HL-60 (cell line): Measurements from ENCODE around the gene PTPN3.

ENCODE experiments used
- DNase-seq, 2 experiments: peaks; one replicate each; pipeline ENCODE4 v3.0.0-alpha.2; 2010 to 2020; ENCODE audit warnings: low read depth in 1 of 2, low spot score in 1 of 2
- H3K27ac ChIP-seq: fragments of 250-450 bp; sonication (Bioruptor Pico); replicated peaks from 2 replicates; pipeline ENCODE4 v1.5.1; 2020; ENCODE audit warnings: mild to moderate bottlenecking, moderate library complexity
- H3K27me3 ChIP-seq: fragments of 250-450 bp; sonication (Bioruptor Pico); 2 replicates; pipeline ENCODE4 v1.5.1; 2021; ENCODE audit warnings: mild to moderate bottlenecking, moderate library complexity; ENCODE audit not compliant: insufficient read depth, poor library complexity, severe bottlenecking
- H3K4me3 ChIP-seq: replicated peaks from 2 replicates; pipeline ENCODE4 v1.5.1; 2011; ENCODE audit warnings: mild to moderate bottlenecking, control low read depth, low read length; ENCODE audit not compliant: insufficient read depth
- CTCF ChIP-seq: IDR thresholded peaks from one replicate; pipeline ENCODE4 v1.5.1; 2011; ENCODE audit warnings: low read length, control low read depth, inconsistent platforms; ENCODE audit not compliant: insufficient read depth
- GABPA ChIP-seq: IDR thresholded peaks from 2 replicates; pipeline ENCODE4 v1.6.1; 2012; ENCODE audit warnings: low read depth
- POLR2AphosphoS5 ChIP-seq: IDR thresholded peaks from 2 replicates; pipeline ENCODE4 v1.6.1; 2012; ENCODE audit warnings: low read depth
- SPI1 ChIP-seq: IDR thresholded peaks from 2 replicates; pipeline ENCODE4 v1.6.1; 2012; ENCODE audit warnings: low read depth, mild to moderate bottlenecking, borderline replicate concordance
- TF ChIP-seq, protein P1 (sequence below): IDR thresholded peaks from 2 replicates; pipeline ENCODE4 v1.6.1; 2012; ENCODE audit warnings: low read depth; ENCODE audit not compliant: insufficient replicate concordance

PTPN3 gene

GRCh38 chr9:109452761-109453160 is 45.3 kb downstream of the PTPN3 start:
- DNase-seq: no peak
- Histone ChIP-seq H3K27ac (no peak overlapping the region), H3K4me3 (no peak overlapping the region), H3K27me3 (peaks cover 8% of the 10 kb centered on the region)
- no peak for TF ChIP-seq POLR2AphosphoS5
- TF ChIP-seq SPI1: no peak
- TF ChIP-seq, protein P1, sequence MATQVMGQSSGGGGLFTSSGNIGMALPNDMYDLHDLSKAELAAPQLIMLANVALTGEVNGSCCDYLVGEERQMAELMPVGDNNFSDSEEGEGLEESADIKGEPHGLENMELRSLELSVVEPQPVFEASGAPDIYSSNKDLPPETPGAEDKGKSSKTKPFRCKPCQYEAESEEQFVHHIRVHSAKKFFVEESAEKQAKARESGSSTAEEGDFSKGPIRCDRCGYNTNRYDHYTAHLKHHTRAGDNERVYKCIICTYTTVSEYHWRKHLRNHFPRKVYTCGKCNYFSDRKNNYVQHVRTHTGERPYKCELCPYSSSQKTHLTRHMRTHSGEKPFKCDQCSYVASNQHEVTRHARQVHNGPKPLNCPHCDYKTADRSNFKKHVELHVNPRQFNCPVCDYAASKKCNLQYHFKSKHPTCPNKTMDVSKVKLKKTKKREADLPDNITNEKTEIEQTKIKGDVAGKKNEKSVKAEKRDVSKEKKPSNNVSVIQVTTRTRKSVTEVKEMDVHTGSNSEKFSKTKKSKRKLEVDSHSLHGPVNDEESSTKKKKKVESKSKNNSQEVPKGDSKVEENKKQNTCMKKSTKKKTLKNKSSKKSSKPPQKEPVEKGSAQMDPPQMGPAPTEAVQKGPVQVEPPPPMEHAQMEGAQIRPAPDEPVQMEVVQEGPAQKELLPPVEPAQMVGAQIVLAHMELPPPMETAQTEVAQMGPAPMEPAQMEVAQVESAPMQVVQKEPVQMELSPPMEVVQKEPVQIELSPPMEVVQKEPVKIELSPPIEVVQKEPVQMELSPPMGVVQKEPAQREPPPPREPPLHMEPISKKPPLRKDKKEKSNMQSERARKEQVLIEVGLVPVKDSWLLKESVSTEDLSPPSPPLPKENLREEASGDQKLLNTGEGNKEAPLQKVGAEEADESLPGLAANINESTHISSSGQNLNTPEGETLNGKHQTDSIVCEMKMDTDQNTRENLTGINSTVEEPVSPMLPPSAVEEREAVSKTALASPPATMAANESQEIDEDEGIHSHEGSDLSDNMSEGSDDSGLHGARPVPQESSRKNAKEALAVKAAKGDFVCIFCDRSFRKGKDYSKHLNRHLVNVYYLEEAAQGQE: no peak
- no peak for TF ChIP-seq GABPA
- no peak for TF ChIP-seq CTCF

GRCh38 chr9:109451311-109452025 is 46.6 kb downstream of the PTPN3 start:
- Histone ChIP-seq H3K27me3 (peaks cover 8% of the 10 kb centered on the region), H3K4me3 (no peak overlapping the region), H3K27ac (no peak overlapping the region)
- no peak for TF ChIP-seq SPI1
- TF ChIP-seq GABPA: no peak
- TF ChIP-seq, protein P1: no peak
- TF ChIP-seq CTCF: no peak
- no peak for TF ChIP-seq POLR2AphosphoS5
- no peak for DNase-seq

DNA sequence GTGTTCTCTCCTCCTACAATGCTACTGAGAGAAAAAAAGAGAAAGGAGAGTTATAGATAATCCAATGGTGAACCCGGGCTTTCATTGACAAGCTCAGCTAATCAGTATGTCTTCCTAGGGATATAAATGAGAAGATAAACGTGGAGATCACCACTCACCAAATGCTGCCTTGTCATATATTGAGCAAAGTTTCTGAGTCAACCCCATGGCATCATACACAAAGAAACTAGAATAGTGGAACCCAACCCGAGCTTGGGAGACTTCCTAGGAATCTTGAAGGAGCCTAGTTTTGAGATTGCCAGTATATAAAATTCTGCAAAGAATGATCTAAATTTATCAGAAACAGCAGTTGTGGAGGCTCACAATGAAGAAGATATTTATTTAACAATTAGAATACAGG is 47.8 kb downstream of the PTPN3 start:
- DNase-seq: no peak
- TF ChIP-seq CTCF (no peak), POLR2AphosphoS5 (no peak), GABPA (no peak), SPI1 (no peak)
- TF ChIP-seq, protein P1: no peak
- H3K27me3 ChIP-seq: peaks cover 5% of the 10 kb centered on the region
- H3K27ac ChIP-seq: no peak overlapping the region
- no peak overlapping the region for H3K4me3 ChIP-seq
